Parathyroid adenoma (tissue), 2 donors: ENCODE data around the gene SPSB3.
"Not testable (repeated sequence)": the region's sequence is repeated elsewhere in the genome, so short reads cannot be mapped to it uniquely, and the experiment has no call there.

ENCODE experiments used
- H2AFZ ChIP-seq: fragments of 300-600 bp; sonication (generic); one replicate; pipeline ENCODE4 v1.7.0; 2017; ENCODE audit warnings: antibody characterized with exemption, mild to moderate bottlenecking
- H3K27ac ChIP-seq: fragments of 300-600 bp; sonication (generic); one replicate; pipeline ENCODE4 v1.7.0; 2017
- H3K27me3 ChIP-seq: fragments of 300-600 bp; sonication (generic); one replicate; pipeline ENCODE4 v1.7.0; 2017; ENCODE audit warnings: low read length; ENCODE audit not compliant: control insufficient read depth, insufficient read depth
- H3K36me3 ChIP-seq: fragments of 300-600 bp; sonication (generic); one replicate; pipeline ENCODE4 v1.7.0; 2017; ENCODE audit warnings: low read length; ENCODE audit not compliant: control insufficient read depth, insufficient read depth
- H3K4me1 ChIP-seq: fragments of 300-600 bp; sonication (generic); one replicate; pipeline ENCODE4 v1.7.0; 2017; ENCODE audit warnings: control low read depth
- H3K4me2 ChIP-seq: fragments of 300-600 bp; sonication (generic); one replicate; pipeline ENCODE4 v1.7.0; 2017; ENCODE audit warnings: low read length
- H3K4me3 ChIP-seq: fragments of 300-600 bp; sonication (generic); one replicate; pipeline ENCODE4 v1.7.0; 2017; ENCODE audit warnings: low read depth, low read length
- H3K79me2 ChIP-seq: fragments of 300-600 bp; sonication (generic); one replicate; pipeline ENCODE4 v1.7.0; 2017; ENCODE audit warnings: control low read depth
- H3K9ac ChIP-seq: fragments of 300-600 bp; sonication (generic); one replicate; pipeline ENCODE4 v1.7.0; 2017; ENCODE audit warnings: mild to moderate bottlenecking
- H3K9me3 ChIP-seq: fragments of 300-600 bp; sonication (generic); one replicate; pipeline ENCODE4 v1.7.0; 2017; ENCODE audit warnings: low read length; ENCODE audit not compliant: control insufficient read depth
- CTCF ChIP-seq: fragments of 300-600 bp; sonication (generic); IDR thresholded peaks from one replicate; pipeline ENCODE4 v1.7.0; 2017; ENCODE audit warnings: antibody characterized with exemption, mild to moderate bottlenecking
- donor health status: primary hyperparathyroidism.

The SPSB3 gene

GRCh38 chr16:1809281-1809801 lies 27.0 kb upstream of the SPSB3 start:
- no peaks in the 10 kb centered on the region for H3K36me3 ChIP-seq

GRCh38 chr16:1808691-1809090 lies 26.3 kb upstream of the SPSB3 start:
- H3K79me2 ChIP-seq, result peaks cover 16% of the 10 kb centered on the region
- H3K4me3 ChIP-seq, result no peak overlapping the region
- H3K36me3 ChIP-seq, result no peaks in the 10 kb centered on the region
- H3K27me3 ChIP-seq, result no peaks in the 10 kb centered on the region
- no peak overlapping the region for H3K27ac ChIP-seq
- no peak overlapping the region for H3K4me2 ChIP-seq
- no peak overlapping the region for H3K9ac ChIP-seq
- no peaks in the 10 kb centered on the region for H3K9me3 ChIP-seq
- H3K4me1 ChIP-seq, result no peaks in the 10 kb centered on the region
- no peak overlapping the region for H2AFZ ChIP-seq
- no peak for TF ChIP-seq CTCF

More at GRCh38 chr16:1809281-1809801, 27.0 kb upstream of the SPSB3 start:
- Histone ChIP-seq H3K4me2 (no peak overlapping the region), H3K4me1 (no peaks in the 10 kb centered on the region), H3K4me3 (no peak overlapping the region), H3K9me3 (no peaks in the 10 kb centered on the region), H3K27me3 (no peaks in the 10 kb centered on the region), H2AFZ (no peak overlapping the region), H3K9ac (no peak overlapping the region), H3K27ac (no peak overlapping the region), H3K79me2 (peaks cover 16% of the 10 kb centered on the region)
- TF ChIP-seq CTCF, result no peak

- Histone ChIP-seq H3K9me3 (no peaks in the 10 kb centered on the region), H3K4me1 (no peaks in the 10 kb centered on the region), H3K4me2 (no peak overlapping the region), H3K9ac (no peak overlapping the region), H3K4me3 (no peak overlapping the region), H3K36me3 (no peaks in the 10 kb centered on the region), H3K27ac (no peak overlapping the region), H3K27me3 (no peaks in the 10 kb centered on the region), H3K79me2 (peaks cover 16% of the 10 kb centered on the region), H2AFZ (no peak overlapping the region)
- TF ChIP-seq CTCF, result no peak
Measured at GRCh38 chr16:1807626-1808025, 25.3 kb upstream of the SPSB3 start.

GRCh38 chr16:1800701-1801100 lies 18.3 kb upstream of the SPSB3 start:
- no peaks in the 10 kb centered on the region for H3K36me3 ChIP-seq
- no peaks in the 10 kb centered on the region for H3K27me3 ChIP-seq
- no peak for TF ChIP-seq CTCF

GRCh38 chr16:1799263-1799662 lies 16.9 kb upstream of the SPSB3 start:
- not testable (repeated sequence) for H3K9ac ChIP-seq, H3K4me3 ChIP-seq, H3K79me2 ChIP-seq, H3K27ac ChIP-seq, H3K36me3 ChIP-seq, H3K9me3 ChIP-seq, H3K4me2 ChIP-seq, H2AFZ ChIP-seq, H3K27me3 ChIP-seq, H3K4me1 ChIP-seq

More at GRCh38 chr16:1800701-1801100, 18.3 kb upstream of the SPSB3 start:
- no peaks in the 10 kb centered on the region for H3K4me1 ChIP-seq
- H2AFZ ChIP-seq, result no peak overlapping the region
- no peak overlapping the region for H3K4me3 ChIP-seq
- H3K27ac ChIP-seq, result no peak overlapping the region
- H3K9me3 ChIP-seq, result no peaks in the 10 kb centered on the region
- H3K79me2 ChIP-seq, result no peaks in the 10 kb centered on the region
- H3K9ac ChIP-seq, result no peak overlapping the region
- no peak overlapping the region for H3K4me2 ChIP-seq
